GM23338 (cell line): ENCODE data around the gene GRIK1. TPM values are rescaled to one million over a fixed set of nuclear protein-coding genes. Genes with fewer than 3 reads are reported as not detected.

Experiments used
- ATAC-seq: fragments of 200-7000 bp; cut with Tn5 transposase; 3 replicates; pipeline ENCODE4 v1.9.1; 2020
- DNase-seq: peaks from one replicate; pipeline ENCODE4 v3.0.0-alpha.2; 2015; ENCODE audit warnings: low spot score
- H2AFZ ChIP-seq: fragments of 200-600 bp; sonication (generic); 2 replicates; pipeline ENCODE4 v1.8.0; 2016; ENCODE audit warnings: antibody characterized with exemption, mild to moderate bottlenecking, moderate library complexity
- H3F3A ChIP-seq: fragments of 200-600 bp; sonication (generic); replicated peaks from 2 replicates; pipeline ENCODE4 v1.8.0; 2017; ENCODE audit warnings: antibody characterized with exemption, mixed run types, low read depth
- H3K27ac ChIP-seq: fragments of 200-600 bp; sonication (generic); 2 replicates; pipeline ENCODE4 v1.6.1; 2016; ENCODE audit warnings: low read depth
- H3K27me3 ChIP-seq: fragments of 200-600 bp; sonication (generic); 2 replicates; pipeline ENCODE4 v1.8.0; 2016; ENCODE audit warnings: mild to moderate bottlenecking, mixed run types, moderate library complexity; ENCODE audit not compliant: insufficient read depth
- H3K36me3 ChIP-seq: fragments of 200-600 bp; sonication (generic); 2 replicates; pipeline ENCODE4 v1.8.0; 2016; ENCODE audit warnings: mild to moderate bottlenecking; ENCODE audit not compliant: insufficient read depth
- H3K4me1 ChIP-seq: fragments of 200-600 bp; sonication (generic); 2 replicates; pipeline ENCODE4 v1.8.0; 2016; ENCODE audit warnings: mild to moderate bottlenecking, moderate library complexity; ENCODE audit not compliant: insufficient read depth
- H3K4me2 ChIP-seq: fragments of 200-600 bp; sonication (generic); 2 replicates; pipeline ENCODE4 v1.7.1; 2017; ENCODE audit warnings: mixed run types
- H3K4me3 ChIP-seq: fragments of 200-600 bp; sonication (generic); 2 replicates; pipeline ENCODE4 v1.6.1; 2016; ENCODE audit warnings: mixed run types
- H3K79me2 ChIP-seq: fragments of 200-600 bp; sonication (generic); replicated peaks from 2 replicates; pipeline ENCODE4 v1.8.0; 2017; ENCODE audit warnings: mild to moderate bottlenecking; ENCODE audit not compliant: insufficient read depth
- H3K9me2 ChIP-seq: fragments of 200-600 bp; sonication (generic); 2 replicates; pipeline ENCODE4 v1.8.0; 2017; ENCODE audit not compliant: insufficient read depth
- H4K20me1 ChIP-seq: fragments of 200-600 bp; sonication (generic); replicated peaks from 2 replicates; pipeline ENCODE4 v1.8.0; 2017; ENCODE audit warnings: mild to moderate bottlenecking; ENCODE audit not compliant: insufficient read depth
- H3K27ac Mint-ChIP-seq: 2 replicates; pipeline ENCODE4 v1.8.0; 2020; ENCODE audit warnings: inconsistent platforms, mild to moderate bottlenecking, moderate library complexity, mixed read lengths
- H3K27me3 Mint-ChIP-seq: 3 replicates; pipeline ENCODE4 v1.8.0; 2022; ENCODE audit warnings: low read depth, mild to moderate bottlenecking, moderate library complexity, mixed read lengths, inconsistent platforms; ENCODE audit not compliant: insufficient read depth, poor library complexity
- H3K36me3 Mint-ChIP-seq: 3 replicates; pipeline ENCODE4 v1.8.0; 2021; ENCODE audit warnings: low read depth, mild to moderate bottlenecking, inconsistent platforms, moderate library complexity, mixed read lengths
- H3K4me1 Mint-ChIP-seq: 3 replicates; pipeline ENCODE4 v1.8.0; 2020; ENCODE audit warnings: mild to moderate bottlenecking, inconsistent platforms, mixed read lengths
- H3K4me3 Mint-ChIP-seq: 3 replicates; pipeline ENCODE4 v1.8.0; 2021; ENCODE audit warnings: moderate library complexity, mild to moderate bottlenecking, inconsistent platforms, mixed read lengths
- H3K9me3 Mint-ChIP-seq: 3 replicates; pipeline ENCODE4 v1.8.0; 2020; ENCODE audit warnings: moderate library complexity, mild to moderate bottlenecking, inconsistent platforms, mixed read lengths
- CREB1 ChIP-seq: fragments of 250-450 bp; sonication (Bioruptor Pico); IDR thresholded peaks from 2 replicates; pipeline ENCODE4 v1.5.0; 2020; ENCODE audit warnings: low read depth, mild to moderate bottlenecking, moderate library complexity
- EZH2 ChIP-seq: fragments of 200-600 bp; sonication (generic); IDR thresholded peaks from one replicate; pipeline ENCODE4 v1.8.0; 2017; ENCODE audit warnings: antibody characterized with exemption, mild to moderate bottlenecking, low read depth; ENCODE audit not compliant: unreplicated experiment
- EZH2phosphoT487 ChIP-seq: fragments of 200-600 bp; sonication (generic); IDR thresholded peaks from one replicate; pipeline ENCODE4 v1.8.1; 2018; ENCODE audit warnings: antibody characterized with exemption; ENCODE audit not compliant: unreplicated experiment
- JUNB ChIP-seq: IDR thresholded peaks from one replicate; pipeline ENCODE4 v1.6.1; 2016; ENCODE audit warnings: antibody characterized with exemption; ENCODE audit not compliant: unreplicated experiment
- NANOG ChIP-seq: IDR thresholded peaks from 2 replicates; pipeline ENCODE4 v1.6.1; 2016; ENCODE audit warnings: antibody characterized with exemption, borderline replicate concordance
- POLR2AphosphoS5 ChIP-seq: IDR thresholded peaks from 2 replicates; pipeline ENCODE4 v1.6.1; 2016; ENCODE audit warnings: antibody characterized with exemption, low read depth
- REST ChIP-seq: IDR thresholded peaks from one replicate; pipeline ENCODE4 v1.6.1; 2018; ENCODE audit warnings: antibody characterized with exemption; ENCODE audit not compliant: unreplicated experiment
- STAT1 ChIP-seq: IDR thresholded peaks from one replicate; pipeline ENCODE4 v1.6.1; 2016; ENCODE audit warnings: antibody characterized with exemption; ENCODE audit not compliant: unreplicated experiment
- ZNF114 ChIP-seq: fragments of 250-450 bp; sonication (Bioruptor Pico); IDR thresholded peaks from 2 replicates; pipeline ENCODE4 v1.5.0; 2020; ENCODE audit warnings: mild to moderate bottlenecking, moderate library complexity
- ZNF331 ChIP-seq: fragments of 250-450 bp; sonication (Bioruptor Pico); IDR thresholded peaks from 2 replicates; pipeline ENCODE4 v1.5.0; 2020; ENCODE audit warnings: low read depth, mild to moderate bottlenecking, moderate library complexity
- ZNF462 ChIP-seq: fragments of 250-450 bp; sonication (Bioruptor Pico); IDR thresholded peaks from 2 replicates; pipeline ENCODE4 v1.5.0; 2020; ENCODE audit warnings: mild to moderate bottlenecking, moderate library complexity
- polyA plus RNA-seq: library from polyadenylated mRNA; unstranded; fragments of >200 nt; fragmentation: Nextera tagmentation; extraction: Ambion mirVana; gene quantifications from 2 replicates; pipeline ENCODE4 v1.2.1, GENCODE V29; 2016
- total RNA-seq: library from RNA; depleted of rRNA; stranded (reverse); fragments of >200 nt; shearing (Covaris generic); gene quantifications from 2 replicates; pipeline ENCODE4 v1.2.3, GENCODE V29; 2014
- TF ChIP-seq, protein P1 (sequence below): IDR thresholded peaks from 2 replicates; pipeline ENCODE4 v1.6.1; 2016; ENCODE audit warnings: antibody characterized with exemption
- TF ChIP-seq, protein P2 (sequence below), 2 experiments: fragments of 200-600 bp in 1 of 2; sonication (generic) in 1 of 2; conservative IDR thresholded peaks; 2 replicates each; pipeline versions ENCODE4 v1.5.1 to v1.6.1; 2016 to 2017; ENCODE audit warnings: antibody characterized with exemption in 2 of 2, low read depth in 2 of 2, mild to moderate bottlenecking in 2 of 2, moderate library complexity in 1 of 2

Gene GRIK1
- total and polyA plus RNA-seq, 2 experiments from 2014 or later: 0.18 to 0.42 TPM

- H3K27me3 Mint-ChIP-seq: no peaks in the 10 kb centered on the region
- Histone ChIP-seq H3K79me2 (no peaks in the 10 kb centered on the region), H2AFZ (no peak overlapping the region), H3K4me3 (no peak overlapping the region), H4K20me1 (no peaks in the 10 kb centered on the region), H3F3A (no peaks in the 10 kb centered on the region), H3K36me3 (no peaks in the 10 kb centered on the region), H3K27me3 (no peaks in the 10 kb centered on the region), H3K4me2 (no peak overlapping the region), H3K4me1 (no peaks in the 10 kb centered on the region), H3K9me2 (peaks cover 14% of the 10 kb centered on the region; the same call in 1 of the 2 replicates), H3K27ac (no peak overlapping the region)
- H3K9me3 Mint-ChIP-seq: no peaks in the 10 kb centered on the region
- no peak overlapping the region for H3K4me3 Mint-ChIP-seq
- TF ChIP-seq NANOG (no peak), REST (no peak), EZH2 (no peak), CREB1 (no peak), STAT1 (no peak), ZNF114 (CRISPR knock-in tag) (no peak), JUNB (no peak), POLR2AphosphoS5 (no peak), ZNF331 (CRISPR knock-in tag) (no peak), ZNF462 (CRISPR knock-in tag) (no peak), EZH2phosphoT487 (no peak)
- TF ChIP-seq, protein P1, sequence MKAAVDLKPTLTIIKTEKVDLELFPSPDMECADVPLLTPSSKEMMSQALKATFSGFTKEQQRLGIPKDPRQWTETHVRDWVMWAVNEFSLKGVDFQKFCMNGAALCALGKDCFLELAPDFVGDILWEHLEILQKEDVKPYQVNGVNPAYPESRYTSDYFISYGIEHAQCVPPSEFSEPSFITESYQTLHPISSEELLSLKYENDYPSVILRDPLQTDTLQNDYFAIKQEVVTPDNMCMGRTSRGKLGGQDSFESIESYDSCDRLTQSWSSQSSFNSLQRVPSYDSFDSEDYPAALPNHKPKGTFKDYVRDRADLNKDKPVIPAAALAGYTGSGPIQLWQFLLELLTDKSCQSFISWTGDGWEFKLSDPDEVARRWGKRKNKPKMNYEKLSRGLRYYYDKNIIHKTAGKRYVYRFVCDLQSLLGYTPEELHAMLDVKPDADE: no peak
- TF ChIP-seq, protein P2, sequence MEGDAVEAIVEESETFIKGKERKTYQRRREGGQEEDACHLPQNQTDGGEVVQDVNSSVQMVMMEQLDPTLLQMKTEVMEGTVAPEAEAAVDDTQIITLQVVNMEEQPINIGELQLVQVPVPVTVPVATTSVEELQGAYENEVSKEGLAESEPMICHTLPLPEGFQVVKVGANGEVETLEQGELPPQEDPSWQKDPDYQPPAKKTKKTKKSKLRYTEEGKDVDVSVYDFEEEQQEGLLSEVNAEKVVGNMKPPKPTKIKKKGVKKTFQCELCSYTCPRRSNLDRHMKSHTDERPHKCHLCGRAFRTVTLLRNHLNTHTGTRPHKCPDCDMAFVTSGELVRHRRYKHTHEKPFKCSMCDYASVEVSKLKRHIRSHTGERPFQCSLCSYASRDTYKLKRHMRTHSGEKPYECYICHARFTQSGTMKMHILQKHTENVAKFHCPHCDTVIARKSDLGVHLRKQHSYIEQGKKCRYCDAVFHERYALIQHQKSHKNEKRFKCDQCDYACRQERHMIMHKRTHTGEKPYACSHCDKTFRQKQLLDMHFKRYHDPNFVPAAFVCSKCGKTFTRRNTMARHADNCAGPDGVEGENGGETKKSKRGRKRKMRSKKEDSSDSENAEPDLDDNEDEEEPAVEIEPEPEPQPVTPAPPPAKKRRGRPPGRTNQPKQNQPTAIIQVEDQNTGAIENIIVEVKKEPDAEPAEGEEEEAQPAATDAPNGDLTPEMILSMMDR (conservative IDR thresholded peaks at IDR 0.05; ENCODE audit: low read depth in 2 of 2): no peak
- H3K36me3 Mint-ChIP-seq: no peaks in the 10 kb centered on the region
- no peaks in the 10 kb centered on the region for H3K4me1 Mint-ChIP-seq
- DNase-seq (no peak), ATAC-seq (no peak)
- no peak overlapping the region for H3K27ac Mint-ChIP-seq
These were observed 209.5 kb downstream of the GRIK1 start for GRCh38 chr21:29730281-29730680.
